HTERT RPE-1 (cell line): Measurements from ENCODE around the gene CSK.

Experiments
- in situ Hi-C: fragments of 300-500 bp; cut with MboI; formaldehyde crosslinking; loops from 4 replicates; pipeline ENCODE4 v1.14.3; 2020; ENCODE audit warnings: low sequenced_read_pairs

Gene CSK

DNA sequence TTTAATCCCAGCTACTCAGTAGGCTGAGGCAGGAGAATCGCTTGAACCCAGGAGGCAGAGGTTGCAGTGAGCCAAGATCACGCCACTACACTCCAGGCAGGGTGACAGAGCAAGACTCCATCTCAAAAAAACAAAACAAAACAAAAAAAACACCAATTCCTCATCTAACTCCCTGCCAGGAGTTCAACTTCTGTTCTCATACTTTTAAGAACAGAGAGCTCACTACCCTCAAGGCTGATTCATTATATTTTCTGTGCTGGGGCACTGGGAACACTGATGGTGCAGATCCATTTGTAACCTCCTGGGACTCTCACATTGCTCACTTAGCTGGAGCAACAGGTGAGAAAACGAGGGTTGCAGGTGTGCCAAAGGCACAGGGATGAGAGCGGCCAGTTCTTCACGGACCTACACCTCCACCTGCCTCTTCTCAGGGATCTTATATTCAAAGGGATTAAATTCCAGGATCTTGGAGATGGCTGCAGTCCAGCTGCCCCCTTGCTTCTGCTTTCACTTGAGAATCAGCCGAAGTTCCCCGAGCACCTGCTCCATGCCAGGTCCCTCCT, 12.3 kb upstream of the CSK start:
- in situ Hi-C loops, result loop anchor here (25.0 kb wide), 1 partner anchor 132 kb away; no protein-coding TSS in a partner anchor

DNA sequence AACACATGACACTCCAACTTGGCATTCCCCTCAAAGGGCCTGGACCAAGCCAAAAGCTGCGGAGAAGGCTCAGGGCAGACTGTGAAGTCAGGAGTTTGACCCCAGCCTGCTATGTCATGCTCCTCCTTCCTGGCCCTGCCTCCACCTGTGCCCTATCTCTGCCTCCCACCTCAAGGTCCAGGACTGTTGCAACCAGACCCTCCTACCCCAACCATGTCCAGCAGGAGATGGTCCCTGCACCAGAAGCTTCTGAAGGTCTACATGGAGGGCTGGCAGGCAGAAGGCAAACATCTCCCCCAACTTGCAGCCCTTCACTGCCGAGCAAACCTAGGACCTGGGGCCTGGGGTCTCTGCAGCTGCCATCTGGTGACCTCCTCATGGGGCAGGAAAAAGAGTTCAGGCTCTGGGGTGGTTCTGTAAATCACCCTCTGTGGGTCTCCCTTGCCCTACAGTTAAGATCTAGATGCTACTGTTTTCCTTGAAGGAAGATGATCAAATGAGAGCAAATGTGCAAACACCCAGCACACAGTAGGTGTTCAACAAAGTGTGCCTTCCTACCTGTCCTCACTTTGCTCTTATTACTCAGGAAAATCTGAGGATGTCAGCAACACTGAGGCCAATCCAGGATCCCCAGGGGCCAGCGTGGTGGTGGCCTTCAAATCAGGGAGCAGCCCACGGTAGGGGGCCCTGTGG, 11.5 kb upstream of the CSK start:
- in situ Hi-C loops, result loop anchor here (25.0 kb wide), 1 partner anchor 133 kb away; no protein-coding TSS in a partner anchor

- in situ Hi-C loops, result loop anchor here (25.0 kb wide), 1 partner anchor 136 kb away; no protein-coding TSS in a partner anchor
Measured at GRCh38 chr15:74773329-74773728, 8.6 kb upstream of the CSK start.

- in situ Hi-C loops, result loop anchor here (25.0 kb wide), 1 partner anchor 136 kb away; no protein-coding TSS in a partner anchor
Measured at GRCh38 chr15:74773731-74774252, 8.1 kb upstream of the CSK start.

DNA sequence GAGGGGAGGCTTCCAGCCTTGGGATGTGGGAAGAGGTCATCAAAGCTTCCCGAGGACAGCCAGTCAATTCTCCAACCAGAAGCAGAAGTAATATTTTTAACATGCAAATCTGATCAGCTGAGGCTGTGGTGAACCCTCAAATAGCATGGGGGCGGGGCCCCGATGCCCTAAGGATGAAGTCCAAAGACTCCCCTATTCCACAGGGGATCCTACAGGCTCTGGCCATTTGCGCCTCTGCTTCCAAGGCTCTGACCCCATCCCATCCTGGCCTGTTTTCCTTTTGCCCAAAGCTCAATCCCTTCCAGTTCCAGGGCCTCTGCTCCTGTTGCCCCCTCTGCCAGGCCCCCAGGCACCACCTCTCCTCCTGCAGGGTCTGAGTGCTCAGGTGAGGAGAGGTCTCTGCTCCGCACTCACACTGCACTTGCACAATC, 6.7 kb upstream of the CSK start:
- in situ Hi-C loops, result no loop called here

- in situ Hi-C loops, result no loop called here
Measured at GRCh38 chr15:74775894-74776293, 6.0 kb upstream of the CSK start.

DNA sequence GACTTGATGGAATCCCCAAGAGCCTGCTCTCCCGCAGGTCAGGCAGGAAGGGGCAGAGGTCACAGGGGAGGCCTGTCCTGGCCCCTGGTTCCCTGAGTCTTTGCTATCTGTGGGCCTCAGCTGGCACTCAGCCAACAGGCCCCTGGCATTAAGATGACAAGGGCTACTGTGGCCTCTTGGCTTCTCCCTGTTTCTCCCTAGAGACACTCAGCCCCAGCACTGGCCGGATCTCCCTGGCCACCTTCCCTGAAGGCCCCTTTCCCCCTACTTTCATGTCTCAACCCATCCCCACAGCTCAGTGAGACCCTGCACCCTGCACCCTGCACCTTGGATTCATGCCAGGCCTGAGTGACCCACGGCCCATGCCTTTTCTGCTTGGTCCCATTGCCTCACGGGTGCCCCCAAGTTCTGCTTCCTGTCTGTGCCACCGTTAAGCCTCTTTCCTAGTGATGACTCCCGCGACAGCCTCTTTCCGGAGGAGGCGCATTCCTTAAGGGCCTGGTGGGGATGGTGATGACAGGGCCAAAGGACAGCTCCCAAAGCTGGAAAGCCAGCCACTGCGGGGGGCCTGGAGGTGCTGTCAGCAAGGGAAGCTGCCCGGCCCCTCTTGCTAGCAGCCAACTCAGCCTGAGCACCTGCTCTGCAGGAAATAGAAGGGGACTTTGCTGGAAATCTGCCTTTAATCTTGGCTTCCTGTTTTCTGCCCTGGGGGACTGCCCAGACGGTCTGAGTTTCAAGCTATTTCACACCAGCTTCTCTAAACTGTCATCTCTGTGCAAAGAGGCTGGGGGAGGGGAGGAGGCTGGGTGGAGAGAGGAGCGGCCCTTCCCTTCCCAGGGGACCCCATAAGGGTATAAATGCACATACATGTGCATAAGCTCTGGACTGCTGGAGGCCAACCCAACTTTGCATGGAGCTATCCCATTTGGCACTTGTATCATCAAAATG, 4.8 kb upstream of the CSK start:
- in situ Hi-C loops, result no loop called here

- in situ Hi-C loops, result no loop called here
Measured at GRCh38 chr15:74777769-74778598, 3.9 kb upstream of the CSK start.

GRCh38 chr15:74778599-74778970, 3.3 kb upstream of the CSK start:
- in situ Hi-C loops, result no loop called here

DNA sequence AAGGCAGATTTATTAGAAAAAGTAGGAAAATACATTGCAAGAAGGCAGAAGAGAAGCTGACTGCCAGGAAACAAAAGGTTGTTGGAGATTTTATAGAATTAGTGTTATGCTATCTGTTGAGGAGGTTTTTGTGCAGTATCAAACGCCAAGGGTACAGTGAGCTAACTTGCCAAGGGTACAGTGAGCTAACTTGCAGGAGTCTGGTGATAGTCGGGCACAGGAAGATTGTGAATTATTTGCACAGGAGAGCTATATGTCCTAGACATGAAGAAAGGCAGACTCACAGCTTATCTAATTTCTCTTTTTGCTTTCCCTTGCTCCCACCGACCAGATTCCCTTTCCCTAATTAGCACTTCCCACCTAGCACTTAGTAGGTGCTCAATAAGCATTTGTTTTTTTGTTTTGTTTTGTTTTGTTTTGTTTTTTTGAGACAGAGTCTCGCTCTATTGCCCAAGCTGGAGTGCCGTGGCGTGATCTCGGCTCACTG, 2.7 kb upstream of the CSK start:
- in situ Hi-C loops, result no loop called here

GRCh38 chr15:74780523-74781430, 1.1 kb upstream of the CSK start:
- in situ Hi-C loops, result no loop called here

DNA sequence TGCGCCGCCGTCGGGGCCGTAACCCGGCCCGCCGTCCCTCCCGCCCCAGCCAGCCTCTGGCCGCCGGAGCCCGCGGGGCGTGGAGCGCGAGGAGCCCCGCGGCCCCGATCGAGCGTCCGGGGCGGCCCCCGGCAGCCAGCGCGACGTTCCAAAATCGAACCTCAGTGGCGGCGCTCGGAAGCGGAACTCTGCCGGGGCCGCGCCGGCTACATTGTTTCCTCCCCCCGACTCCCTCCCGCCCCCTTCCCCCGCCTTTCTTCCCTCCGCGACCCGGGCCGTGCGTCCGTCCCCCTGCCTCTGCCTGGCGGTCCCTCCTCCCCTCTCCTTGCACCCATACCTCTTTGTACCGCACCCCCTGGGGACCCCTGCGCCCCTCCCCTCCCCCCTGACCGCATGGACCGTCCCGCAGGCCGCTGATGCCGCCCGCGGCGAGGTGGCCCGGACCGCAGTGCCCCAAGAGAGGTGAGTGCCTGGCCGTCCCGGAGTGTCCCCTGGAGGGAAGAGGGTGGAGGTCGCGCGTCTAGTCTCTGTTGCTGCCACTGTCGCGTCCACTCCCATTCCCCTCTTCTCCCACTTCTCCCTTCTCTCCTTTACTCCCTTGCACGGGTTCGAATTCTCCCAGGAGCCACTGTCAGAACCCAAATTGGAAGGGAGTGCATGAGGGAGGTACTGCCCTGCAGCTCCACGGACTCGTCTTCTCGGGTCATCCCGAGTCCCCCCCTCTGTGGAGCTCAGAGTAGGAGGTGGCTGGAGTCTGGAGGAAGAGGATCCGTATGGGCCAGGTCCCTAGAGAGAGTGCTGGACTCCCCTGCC, 585 bp downstream of the CSK start:
- in situ Hi-C loops, result no loop called here

DNA sequence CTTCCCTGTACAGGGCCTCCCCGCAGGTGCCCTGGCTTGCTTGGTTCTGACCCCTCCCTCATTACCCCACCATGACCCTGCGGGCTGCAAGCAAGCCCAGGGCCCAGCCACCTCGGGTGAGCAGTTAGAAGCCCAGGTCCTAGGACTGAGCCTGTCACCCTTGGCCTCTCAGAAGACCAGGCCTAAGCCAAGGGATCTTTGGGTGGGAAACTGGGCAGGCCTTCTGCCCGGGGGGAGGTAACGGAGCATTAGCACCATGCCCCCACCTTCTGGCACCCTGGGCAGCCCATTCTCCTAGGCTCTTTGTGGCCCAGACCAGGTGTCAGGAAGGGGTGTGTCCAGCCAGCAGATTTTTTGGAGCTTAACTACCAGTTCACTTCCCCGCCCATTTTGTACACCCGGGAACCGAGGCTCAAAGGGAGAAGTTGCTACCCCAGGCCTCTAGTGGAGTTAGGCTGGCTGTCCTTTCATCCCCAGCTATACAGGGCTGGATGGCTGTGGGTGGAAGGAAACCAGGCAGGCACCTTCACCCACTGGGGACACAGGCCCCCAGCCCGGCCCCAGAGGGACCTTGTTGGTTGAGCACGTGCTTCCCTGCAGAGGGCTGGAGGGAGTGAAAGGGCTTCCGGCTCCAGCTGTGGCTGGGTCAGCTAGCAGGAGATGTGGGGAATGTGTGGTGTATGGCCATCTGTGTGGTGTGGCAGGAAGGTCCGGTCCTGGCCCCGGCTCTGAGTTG, 1.4 kb downstream of the CSK start:
- in situ Hi-C loops, result no loop called here

DNA sequence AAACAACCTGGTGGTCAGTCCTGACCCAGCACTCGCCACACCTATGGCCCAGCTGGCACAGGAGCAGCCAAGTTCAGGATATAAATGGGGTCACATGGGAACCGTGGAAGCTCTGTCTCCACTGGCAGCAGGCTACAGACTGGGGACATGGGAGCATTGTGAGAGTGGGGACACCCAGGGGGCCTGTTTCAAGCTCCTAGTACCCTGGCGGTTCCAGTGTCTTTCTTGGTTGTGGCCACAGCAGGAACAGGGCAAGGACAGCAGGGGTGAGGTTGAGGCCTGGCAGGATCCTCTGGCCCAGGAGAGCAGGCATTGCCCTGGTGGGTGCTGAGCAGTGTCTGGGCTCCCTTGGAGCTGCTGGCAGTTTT, 1.9 kb downstream of the CSK start:
- in situ Hi-C loops, result no loop called here

DNA sequence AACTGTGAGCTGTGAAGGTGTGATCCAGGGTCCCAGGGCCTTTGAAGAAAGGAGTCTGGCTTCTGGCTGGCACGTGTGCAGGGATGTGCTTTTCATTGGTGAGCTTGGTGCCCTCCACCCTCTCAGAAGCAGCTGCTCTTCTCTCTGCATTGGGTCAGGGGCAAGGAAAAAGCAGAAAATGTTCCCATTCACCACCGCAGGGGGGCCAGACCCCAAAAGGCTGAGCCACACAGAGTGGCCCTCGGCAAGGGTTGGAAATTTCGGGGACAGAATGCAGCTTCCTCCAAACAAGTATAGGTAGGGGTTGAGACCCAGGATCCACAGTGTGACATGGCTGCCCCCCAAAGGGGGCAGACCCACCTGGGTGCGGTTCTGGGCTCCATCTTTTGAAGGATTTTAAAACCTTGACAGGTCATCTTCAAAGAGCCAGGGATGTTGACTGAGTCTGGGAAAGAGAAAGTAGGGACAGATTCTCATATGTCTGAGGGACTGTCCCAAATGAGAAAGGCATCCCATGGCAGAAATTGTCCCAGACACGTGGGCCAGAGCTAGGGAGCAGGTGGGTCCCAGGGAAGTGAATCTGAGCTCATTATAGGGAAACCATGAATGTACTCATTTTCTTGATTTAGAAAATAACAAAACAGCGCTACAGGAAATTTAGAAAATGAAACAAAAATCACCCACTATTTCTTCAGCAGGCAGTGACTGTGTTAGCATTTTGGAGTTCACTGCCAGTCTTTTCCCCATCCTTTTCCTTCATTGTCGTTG, 2.7 kb downstream of the CSK start:
- in situ Hi-C loops, result no loop called here

DNA sequence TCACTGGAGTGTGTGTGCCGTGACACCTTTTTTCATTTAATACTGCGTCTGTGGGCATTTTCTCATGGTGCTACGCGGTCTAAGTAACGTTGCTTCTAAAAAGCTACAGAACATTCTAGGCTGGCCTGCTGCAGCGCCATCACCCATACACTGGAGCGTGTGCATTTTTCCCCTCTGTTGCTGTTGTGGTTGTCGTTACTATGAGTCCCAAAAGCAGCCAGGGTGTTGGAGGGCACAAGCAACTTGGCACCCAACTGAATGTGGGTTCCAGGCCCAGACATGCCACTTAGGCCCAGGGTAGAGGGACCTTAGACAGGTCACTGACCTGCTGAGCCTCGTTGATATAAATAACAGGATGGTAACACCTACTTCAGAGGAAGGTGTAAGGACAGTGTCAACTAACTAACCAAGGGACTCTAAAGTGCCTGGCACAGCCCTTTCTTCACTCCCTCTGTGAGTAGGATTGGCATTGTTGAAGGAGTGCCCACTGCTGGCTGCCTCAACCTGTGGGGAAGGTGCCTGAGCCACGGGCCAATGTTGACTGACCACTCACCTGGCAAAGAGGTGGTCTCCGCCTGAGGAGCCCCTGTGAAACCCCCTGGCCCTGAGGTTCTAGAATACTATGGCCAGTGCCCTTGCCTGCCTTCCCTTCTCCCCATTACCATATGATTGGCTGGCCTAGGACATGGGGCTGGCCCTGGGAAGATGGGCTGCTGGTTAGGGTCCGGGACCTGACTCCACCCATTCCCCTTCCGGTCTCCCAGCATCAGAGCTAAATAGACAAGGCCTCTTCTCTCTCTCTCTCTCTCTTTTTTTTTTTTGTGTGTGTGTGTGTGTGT, 3.5 kb downstream of the CSK start:
- in situ Hi-C loops, result no loop called here
